Stimulated activated naive CD8-positive, alpha-beta T cell treated with anti-CD3 and anti-CD28 coated beads, Interleukin-15, amount 100 ng/mL, for 72 hours (primary cell): ENCODE results near the gene ARRB1.
A peak's percentile ranks its signal among the peaks of the same experiment; 100 is the strongest.
"Not testable (repeated sequence)": the region's sequence is repeated elsewhere in the genome, so short reads cannot be mapped to it uniquely, and the experiment has no call there.

Experiments
- ATAC-seq: fragments of 150-1000 bp; cut with Tn5 transposase; 2 replicates; pipeline ENCODE4 v1.10.0; 2021; ENCODE audit warnings: mild to moderate bottlenecking, moderate library complexity
- DNase-seq, 2 donors: peaks; one replicate each; pipeline ENCODE4 v3.0.0; 2021 to 2022
- H3K27ac Mint-ChIP-seq, 2 donors: one replicate each; pipeline ENCODE4 v1.8.0; 2022; ENCODE audit warnings: mild to moderate bottlenecking in 2 of 2, mixed read lengths in 2 of 2, moderate library complexity in 2 of 2
- H3K27me3 Mint-ChIP-seq: one replicate; pipeline ENCODE4 v1.8.0; 2022; ENCODE audit warnings: mixed read lengths
- H3K4me1 Mint-ChIP-seq: one replicate; pipeline ENCODE4 v1.8.0; 2022; ENCODE audit warnings: mild to moderate bottlenecking, mixed read lengths
- H3K4me3 Mint-ChIP-seq, 2 donors: one replicate each; pipeline ENCODE4 v1.8.0; 2022; ENCODE audit warnings: mild to moderate bottlenecking in 2 of 2, mixed read lengths in 2 of 2, moderate library complexity in 1 of 2
- H3K9me3 Mint-ChIP-seq, 2 donors: one replicate each; pipeline ENCODE4 v1.8.0; 2022; ENCODE audit warnings: mixed read lengths in 2 of 2

The ARRB1 gene

DNA sequence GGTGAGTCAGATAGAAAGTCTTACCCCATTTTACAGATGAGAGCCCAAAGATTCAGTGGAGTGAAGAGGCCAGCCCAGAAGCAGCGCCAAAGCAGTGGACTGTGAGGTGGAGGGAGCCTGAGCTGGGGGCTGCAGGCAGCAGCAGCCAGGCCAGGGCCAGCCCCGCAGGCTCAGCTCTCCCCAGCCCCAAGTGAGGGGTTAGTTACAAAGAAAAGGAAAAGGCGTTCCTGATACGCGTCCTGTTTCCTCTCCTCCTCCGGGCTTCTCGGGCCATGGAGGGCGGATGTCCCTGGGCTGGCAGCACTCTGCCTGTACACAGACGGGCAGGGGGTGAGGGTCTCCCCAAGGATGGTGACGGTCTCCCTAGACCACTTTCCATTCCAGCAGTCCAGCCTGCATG is 44.9 kb downstream of the ARRB1 start:
- Mint-ChIP-seq H3K4me1 (peaks cover 34% of the 10 kb centered on the region), H3K27me3 (no peaks in the 10 kb centered on the region), H3K27ac (peak overlapping the region; percentile 38 to 87), H3K4me3 (no peak overlapping the region), H3K9me3 (no peaks in the 10 kb centered on the region)
- DNase-seq (no peak), ATAC-seq (no peak)

GRCh38 chr11:75305993-75306392 is 45.5 kb downstream of the ARRB1 start:
- peak overlapping the region; percentile 48 to 87 for H3K27ac Mint-ChIP-seq
- H3K4me3 Mint-ChIP-seq: no peak overlapping the region
- DNase-seq (no peak), ATAC-seq (no peak)
- no peaks in the 10 kb centered on the region for H3K9me3 Mint-ChIP-seq
- H3K27me3 Mint-ChIP-seq: no peaks in the 10 kb centered on the region
- peaks cover 38% of the 10 kb centered on the region for H3K4me1 Mint-ChIP-seq

- ATAC-seq: no peak
- peak overlapping the region in 1 of 2 donors; percentile 48 for H3K27ac Mint-ChIP-seq
- peaks cover 39% of the 10 kb centered on the region for H3K4me1 Mint-ChIP-seq
- H3K9me3 Mint-ChIP-seq: no peaks in the 10 kb centered on the region
- DNase-seq: no peak
- H3K27me3 Mint-ChIP-seq: no peaks in the 10 kb centered on the region
- H3K4me3 Mint-ChIP-seq: no peak overlapping the region
Measured at GRCh38 chr11:75305452-75305851, 46.0 kb downstream of the ARRB1 start.

DNA sequence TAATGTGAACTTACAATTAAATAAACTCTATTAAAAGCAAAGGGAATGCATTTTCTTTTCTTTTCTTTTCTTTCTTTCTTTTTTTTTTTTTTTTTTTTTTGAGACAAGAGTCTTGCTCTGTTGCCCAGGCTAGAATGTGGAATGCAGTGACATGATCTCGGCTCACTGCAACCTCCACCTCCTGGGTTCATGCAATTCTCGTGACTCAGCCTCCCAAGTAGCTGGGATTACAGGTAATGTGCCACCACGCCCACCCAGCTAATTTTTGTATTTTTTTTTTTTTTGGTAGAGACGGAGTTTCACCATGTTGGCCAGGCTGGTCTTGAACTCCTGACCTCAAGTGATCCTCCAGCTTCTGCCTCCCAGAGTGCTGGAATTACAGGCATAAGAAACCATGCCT is 46.5 kb downstream of the ARRB1 start:
- DNase-seq, H3K27ac Mint-ChIP-seq, H3K4me3 Mint-ChIP-seq, ATAC-seq, H3K27me3 Mint-ChIP-seq, H3K9me3 Mint-ChIP-seq: not testable (repeated sequence)
- H3K4me1 Mint-ChIP-seq: peaks cover 39% of the 10 kb centered on the region

- H3K4me3 Mint-ChIP-seq: no peak overlapping the region
- peaks cover 39% of the 10 kb centered on the region for H3K4me1 Mint-ChIP-seq
- no peaks in the 10 kb centered on the region for H3K27me3 Mint-ChIP-seq
- no peak for DNase-seq
- ATAC-seq: no peak
- no peaks in the 10 kb centered on the region for H3K9me3 Mint-ChIP-seq
- H3K27ac Mint-ChIP-seq: peak overlapping the region in 1 of 2 donors; percentile 89
Measured at GRCh38 chr11:75303544-75304224, 47.8 kb downstream of the ARRB1 start.

GRCh38 chr11:75302371-75302770 is 49.1 kb downstream of the ARRB1 start:
- Mint-ChIP-seq H3K27ac (no peak overlapping the region), H3K27me3 (no peaks in the 10 kb centered on the region), H3K4me3 (no peak overlapping the region), H3K9me3 (no peaks in the 10 kb centered on the region), H3K4me1 (peaks cover 39% of the 10 kb centered on the region)
- ATAC-seq (no peak), DNase-seq (no peak)

GRCh38 chr11:75301601-75302345 is 49.7 kb downstream of the ARRB1 start:
- DNase-seq (no peak), ATAC-seq (no peak)
- Mint-ChIP-seq H3K27ac (no peak overlapping the region), H3K4me1 (peaks cover 33% of the 10 kb centered on the region), H3K9me3 (no peaks in the 10 kb centered on the region), H3K27me3 (no peaks in the 10 kb centered on the region), H3K4me3 (no peak overlapping the region)

- DNase-seq (no peak), ATAC-seq (no peak)
- Mint-ChIP-seq H3K27ac (no peak overlapping the region), H3K27me3 (no peaks in the 10 kb centered on the region), H3K4me1 (peaks cover 29% of the 10 kb centered on the region), H3K4me3 (no peak overlapping the region), H3K9me3 (no peaks in the 10 kb centered on the region)
Measured at GRCh38 chr11:75301131-75301530, 50.3 kb downstream of the ARRB1 start.

- Mint-ChIP-seq H3K4me1 (peaks cover 23% of the 10 kb centered on the region), H3K9me3 (no peaks in the 10 kb centered on the region), H3K27ac (peak overlapping the region in 1 of 2 donors; percentile 67), H3K27me3 (no peaks in the 10 kb centered on the region), H3K4me3 (no peak overlapping the region)
- DNase-seq: no peak
- no peak for ATAC-seq
Measured at GRCh38 chr11:75298976-75299260, 52.5 kb downstream of the ARRB1 start.

DNA sequence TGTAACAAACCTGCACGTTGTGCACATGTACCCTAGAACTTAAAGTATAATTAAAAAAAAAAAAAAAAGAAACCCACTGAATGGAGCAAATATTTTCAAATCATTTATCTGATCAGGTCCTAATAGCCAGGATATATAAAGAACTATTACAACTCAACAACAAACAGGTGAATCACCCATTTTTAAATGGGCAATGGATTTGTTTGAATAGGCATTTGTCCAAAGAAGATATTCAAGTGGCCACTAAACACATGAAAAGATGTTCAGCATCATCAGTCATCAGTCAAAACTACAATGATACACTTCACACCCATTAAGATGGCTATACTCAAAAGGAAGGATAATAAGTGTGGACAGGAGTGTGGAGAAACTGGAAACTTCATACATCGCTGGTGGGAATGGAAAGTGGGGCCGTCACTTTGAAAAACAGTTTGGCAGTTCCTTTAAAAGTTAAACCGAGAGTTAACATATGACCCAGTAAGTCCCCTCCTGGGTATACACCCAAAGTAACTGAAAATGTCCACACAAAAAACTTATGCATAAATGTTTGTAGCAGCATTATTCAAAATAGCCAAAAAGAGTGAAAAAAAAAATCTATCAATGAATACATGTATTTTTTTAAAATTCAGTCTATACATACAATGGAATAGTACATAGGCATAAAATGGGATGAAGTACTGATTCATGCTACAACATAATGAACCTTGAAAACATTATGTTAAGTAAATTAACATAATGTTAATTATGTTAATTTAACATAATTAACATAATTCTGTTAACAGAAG is 53.1 kb downstream of the ARRB1 start:
- no peak overlapping the region for H3K4me3 Mint-ChIP-seq
- no peaks in the 10 kb centered on the region for H3K27me3 Mint-ChIP-seq
- ATAC-seq: no peak
- no peaks in the 10 kb centered on the region for H3K9me3 Mint-ChIP-seq
- peaks cover 23% of the 10 kb centered on the region for H3K4me1 Mint-ChIP-seq
- DNase-seq: no peak
- no peak overlapping the region for H3K27ac Mint-ChIP-seq

- Mint-ChIP-seq H3K27ac (peak overlapping the region in 1 of 2 donors; percentile 90), H3K4me1 (peaks cover 25% of the 10 kb centered on the region), H3K27me3 (no peaks in the 10 kb centered on the region), H3K9me3 (no peaks in the 10 kb centered on the region), H3K4me3 (no peak overlapping the region)
- DNase-seq (no peak), ATAC-seq (no peak)
Measured at GRCh38 chr11:75293903-75294302, 57.6 kb downstream of the ARRB1 start.

DNA sequence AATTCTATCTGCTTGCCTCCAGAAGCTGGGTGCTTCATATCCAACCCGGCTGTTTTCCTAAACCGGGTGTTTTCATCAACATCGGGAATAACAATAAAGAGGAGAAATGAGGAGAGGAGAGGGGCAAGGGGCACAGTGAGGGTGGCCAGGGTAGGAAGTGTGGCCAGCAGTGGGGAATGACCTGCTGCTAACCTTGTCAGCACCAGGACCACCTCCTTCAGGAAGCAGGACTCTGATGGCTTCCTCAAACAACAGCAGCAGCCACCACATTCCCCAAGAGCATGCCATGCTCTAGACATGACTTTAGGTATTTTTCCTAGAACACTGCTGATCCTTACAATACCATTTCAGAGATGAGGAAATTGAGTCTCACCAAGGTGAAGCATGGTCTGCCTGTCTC is 58.5 kb downstream of the ARRB1 start:
- no peak for ATAC-seq
- H3K4me1 Mint-ChIP-seq: peaks cover 25% of the 10 kb centered on the region
- DNase-seq: no peak
- peak overlapping the region in 1 of 2 donors; percentile 65 for H3K27ac Mint-ChIP-seq
- H3K4me3 Mint-ChIP-seq: no peak overlapping the region
- no peaks in the 10 kb centered on the region for H3K27me3 Mint-ChIP-seq
- no peaks in the 10 kb centered on the region for H3K9me3 Mint-ChIP-seq

DNA sequence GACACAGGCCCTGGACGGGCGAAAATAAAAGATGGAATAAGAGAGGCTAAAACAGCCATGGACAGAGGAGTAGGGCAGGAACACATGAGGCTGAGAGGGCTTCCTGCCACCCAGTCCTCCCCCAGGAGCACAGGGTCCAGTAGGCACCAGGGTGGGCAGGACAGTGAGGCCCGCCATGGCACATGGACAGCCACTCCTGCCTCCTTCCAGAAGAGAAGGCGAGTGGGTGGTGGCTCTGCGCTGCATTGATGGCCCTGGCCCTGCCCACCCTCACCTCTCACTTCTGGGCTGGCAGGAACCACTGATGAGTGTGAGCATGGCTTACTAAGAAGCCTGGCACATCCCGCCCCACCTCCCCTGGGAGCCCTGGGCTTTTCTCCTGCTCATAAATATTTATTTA is 59.7 kb downstream of the ARRB1 start:
- ATAC-seq (no peak), DNase-seq (no peak)
- Mint-ChIP-seq H3K27ac (peak overlapping the region in 1 of 2 donors; percentile 79), H3K27me3 (no peaks in the 10 kb centered on the region), H3K4me3 (no peak overlapping the region), H3K9me3 (no peaks in the 10 kb centered on the region), H3K4me1 (peaks cover 25% of the 10 kb centered on the region)

GRCh38 chr11:75289919-75290318 is 61.5 kb downstream of the ARRB1 start:
- H3K27ac Mint-ChIP-seq: no peak overlapping the region
- H3K9me3 Mint-ChIP-seq: no peaks in the 10 kb centered on the region
- peaks cover 25% of the 10 kb centered on the region for H3K4me1 Mint-ChIP-seq
- ATAC-seq: no peak
- DNase-seq: no peak
- H3K27me3 Mint-ChIP-seq: no peaks in the 10 kb centered on the region
- H3K4me3 Mint-ChIP-seq: no peak overlapping the region

DNA sequence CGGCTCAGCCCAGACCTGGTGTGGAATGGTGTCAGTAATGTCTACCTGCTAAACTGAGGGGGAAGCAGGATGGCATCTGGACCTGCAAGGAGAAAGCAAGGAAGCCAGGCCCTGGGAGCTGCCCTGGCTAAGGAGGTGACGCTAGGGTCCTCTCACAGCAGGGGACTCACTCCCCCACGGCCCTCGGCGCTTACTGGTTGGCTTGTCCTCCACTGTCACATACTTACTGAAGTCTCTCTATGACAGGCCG is 62.0 kb downstream of the ARRB1 start:
- no peaks in the 10 kb centered on the region for H3K9me3 Mint-ChIP-seq
- H3K27me3 Mint-ChIP-seq: no peaks in the 10 kb centered on the region
- no peak for DNase-seq
- peak overlapping the region; percentile 10 to 22 for H3K27ac Mint-ChIP-seq
- ATAC-seq: no peak
- H3K4me3 Mint-ChIP-seq: no peak overlapping the region
- H3K4me1 Mint-ChIP-seq: peaks cover 25% of the 10 kb centered on the region

DNA sequence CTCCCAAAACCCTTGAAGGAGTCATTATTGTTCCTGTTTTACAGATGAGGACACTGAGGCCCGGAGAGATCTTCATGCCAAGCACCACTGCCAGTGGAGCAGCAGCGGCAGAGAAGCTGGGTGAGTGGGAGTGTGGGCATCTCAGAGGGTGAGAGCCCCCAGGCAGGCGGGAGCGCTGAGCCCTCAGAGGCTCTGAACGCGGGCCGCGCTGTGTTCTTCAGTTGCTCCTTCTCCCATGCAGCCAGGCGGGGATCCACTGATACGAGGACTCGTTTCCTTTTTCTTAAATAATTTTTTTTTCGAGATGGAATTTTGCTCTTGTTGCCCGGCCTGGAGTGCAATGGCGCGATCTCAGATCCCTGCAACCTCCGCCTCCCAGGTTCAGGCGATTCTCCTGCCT is 63.9 kb downstream of the ARRB1 start:
- no peak for DNase-seq
- Mint-ChIP-seq H3K27ac (peak overlapping the region in 1 of 2 donors; percentile 75), H3K27me3 (no peaks in the 10 kb centered on the region), H3K9me3 (no peaks in the 10 kb centered on the region), H3K4me1 (peaks cover 10% of the 10 kb centered on the region), H3K4me3 (no peak overlapping the region)
- no peak for ATAC-seq
